KMS-11 (cell line): ENCODE results near the gene P2RX5.

Experiments used
- H2AFZ ChIP-seq: fragments of 200-600 bp; sonication (generic); 2 replicates; pipeline ENCODE4 v1.6.1; 2016; ENCODE audit warnings: antibody characterized with exemption, mixed run types, low read depth
- H3K27ac ChIP-seq: fragments of 200-600 bp; sonication (generic); 2 replicates; pipeline ENCODE4 v1.6.1; 2016; ENCODE audit warnings: mild to moderate bottlenecking, mixed run types
- H3K27me3 ChIP-seq: fragments of 200-600 bp; sonication (generic); 2 replicates; pipeline ENCODE4 v1.6.1; 2017; ENCODE audit warnings: mild to moderate bottlenecking, low read depth, mixed run types, moderate library complexity; ENCODE audit not compliant: insufficient read depth
- H3K36me3 ChIP-seq: fragments of 200-600 bp; sonication (generic); 2 replicates; pipeline ENCODE4 v1.6.1; 2017; ENCODE audit warnings: mild to moderate bottlenecking, mixed run types; ENCODE audit not compliant: insufficient read depth
- H3K4me1 ChIP-seq: fragments of 200-600 bp; sonication (generic); 2 replicates; pipeline ENCODE4 v1.6.1; 2016; ENCODE audit warnings: mild to moderate bottlenecking, low read depth, mixed run types; ENCODE audit not compliant: poor library complexity, severe bottlenecking
- H3K4me2 ChIP-seq: fragments of 200-600 bp; sonication (generic); 2 replicates; pipeline ENCODE4 v1.7.0; 2016; ENCODE audit warnings: mild to moderate bottlenecking, mixed run types
- H3K4me3 ChIP-seq: fragments of 200-600 bp; sonication (generic); IDR thresholded peaks from 2 replicates; pipeline ENCODE4 v1.6.1; 2017; ENCODE audit warnings: low read depth, low read length, mixed read lengths; ENCODE audit not compliant: insufficient read depth
- H3K79me2 ChIP-seq: fragments of 200-600 bp; sonication (generic); 2 replicates; pipeline ENCODE4 v1.6.1; 2016; ENCODE audit warnings: low read depth, mixed run types; ENCODE audit not compliant: insufficient read depth
- H3K9ac ChIP-seq: fragments of 200-600 bp; sonication (generic); 2 replicates; pipeline ENCODE4 v1.6.1; 2016; ENCODE audit warnings: mild to moderate bottlenecking, mixed run types
- H4K20me1 ChIP-seq: fragments of 200-600 bp; sonication (generic); 2 replicates; pipeline ENCODE4 v1.6.1; 2016; ENCODE audit warnings: mild to moderate bottlenecking, mixed run types; ENCODE audit not compliant: insufficient read depth
- TF ChIP-seq, protein P1 (sequence below): fragments of 200-600 bp; sonication (generic); conservative IDR thresholded peaks from 2 replicates; pipeline ENCODE4 v1.6.1; 2017; ENCODE audit warnings: low read depth, mild to moderate bottlenecking, antibody characterized with exemption, low read length, moderate library complexity, mixed read lengths

P2RX5 gene

DNA sequence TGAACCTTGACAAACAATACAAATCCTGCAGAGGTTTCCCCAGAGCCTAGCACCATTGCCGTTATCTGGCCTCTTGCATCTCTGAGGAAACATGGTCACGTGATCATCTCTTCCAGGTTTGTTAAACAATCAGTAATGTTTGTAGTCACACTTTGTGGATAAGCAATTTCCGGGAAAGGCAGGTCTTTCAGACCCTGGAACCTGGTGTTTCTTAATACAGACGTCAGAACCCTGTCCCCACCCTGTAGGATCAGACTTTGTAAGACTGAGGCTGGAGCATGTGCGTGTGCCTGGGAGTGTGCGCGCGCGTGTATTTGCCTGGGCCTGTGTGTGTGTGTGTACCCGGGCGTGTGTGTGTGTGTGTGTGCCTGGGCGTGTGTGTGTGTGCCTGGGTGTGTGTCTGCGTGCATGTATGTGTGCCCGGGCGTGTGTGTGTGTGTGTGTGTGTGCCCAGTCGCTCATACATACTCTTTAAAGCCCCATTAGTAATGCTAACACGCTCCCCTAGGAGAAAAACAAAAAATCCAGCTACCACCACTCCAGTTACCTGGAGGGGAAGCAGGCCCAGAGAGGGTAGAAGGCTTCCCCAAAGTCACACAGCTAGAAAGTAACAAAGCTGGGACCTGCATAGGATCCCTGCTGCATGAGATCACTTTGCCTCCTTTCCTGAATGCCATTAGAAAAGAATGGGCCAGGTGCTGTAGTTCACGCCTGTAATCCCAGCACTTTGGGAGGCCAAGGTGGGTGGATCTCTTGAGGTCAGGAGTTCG, 54.1 kb downstream of the P2RX5 start:
- Histone ChIP-seq H3K36me3 (no peaks in the 10 kb centered on the region), H3K4me2 (no peak overlapping the region), H2AFZ (no peak overlapping the region), H3K79me2 (no peaks in the 10 kb centered on the region; the same call in 1 of the 2 replicates), H3K27me3 (no peaks in the 10 kb centered on the region), H3K4me3 (no peak overlapping the region), H3K27ac (no peak overlapping the region), H3K9ac (no peak overlapping the region), H4K20me1 (no peaks in the 10 kb centered on the region), H3K4me1 (peaks cover 34% of the 10 kb centered on the region)
- TF ChIP-seq, protein P1, sequence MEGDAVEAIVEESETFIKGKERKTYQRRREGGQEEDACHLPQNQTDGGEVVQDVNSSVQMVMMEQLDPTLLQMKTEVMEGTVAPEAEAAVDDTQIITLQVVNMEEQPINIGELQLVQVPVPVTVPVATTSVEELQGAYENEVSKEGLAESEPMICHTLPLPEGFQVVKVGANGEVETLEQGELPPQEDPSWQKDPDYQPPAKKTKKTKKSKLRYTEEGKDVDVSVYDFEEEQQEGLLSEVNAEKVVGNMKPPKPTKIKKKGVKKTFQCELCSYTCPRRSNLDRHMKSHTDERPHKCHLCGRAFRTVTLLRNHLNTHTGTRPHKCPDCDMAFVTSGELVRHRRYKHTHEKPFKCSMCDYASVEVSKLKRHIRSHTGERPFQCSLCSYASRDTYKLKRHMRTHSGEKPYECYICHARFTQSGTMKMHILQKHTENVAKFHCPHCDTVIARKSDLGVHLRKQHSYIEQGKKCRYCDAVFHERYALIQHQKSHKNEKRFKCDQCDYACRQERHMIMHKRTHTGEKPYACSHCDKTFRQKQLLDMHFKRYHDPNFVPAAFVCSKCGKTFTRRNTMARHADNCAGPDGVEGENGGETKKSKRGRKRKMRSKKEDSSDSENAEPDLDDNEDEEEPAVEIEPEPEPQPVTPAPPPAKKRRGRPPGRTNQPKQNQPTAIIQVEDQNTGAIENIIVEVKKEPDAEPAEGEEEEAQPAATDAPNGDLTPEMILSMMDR: no peak

DNA sequence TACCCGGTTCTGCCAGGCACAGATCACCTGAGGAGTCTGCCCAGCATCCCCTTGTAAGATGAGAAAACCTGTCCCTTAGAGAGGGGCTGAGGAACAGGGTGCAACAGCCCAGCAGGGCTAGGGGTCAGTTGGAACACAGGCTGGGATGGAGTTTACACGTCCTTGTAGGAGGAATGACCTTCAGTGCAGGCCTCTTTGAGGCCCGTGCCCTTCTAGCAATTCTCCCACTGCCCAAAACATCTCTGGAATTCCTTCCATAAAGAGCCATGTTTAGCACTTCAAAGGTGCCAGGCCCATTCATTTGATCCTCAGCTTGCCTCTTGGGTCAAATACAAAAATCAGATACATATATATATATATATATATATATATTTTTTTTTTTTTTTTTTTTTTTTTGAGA, 54.9 kb downstream of the P2RX5 start:
- peak overlapping the region; percentile 97 for H3K27ac ChIP-seq
- no peak overlapping the region for H2AFZ ChIP-seq
- H3K36me3 ChIP-seq: no peaks in the 10 kb centered on the region
- H3K4me2 ChIP-seq: peak overlapping the region; percentile 71
- no peak overlapping the region for H3K4me3 ChIP-seq
- H3K79me2 ChIP-seq: no peaks in the 10 kb centered on the region; the same call in 1 of the 2 replicates
- H4K20me1 ChIP-seq: no peaks in the 10 kb centered on the region
- H3K4me1 ChIP-seq: peaks cover 34% of the 10 kb centered on the region
- TF ChIP-seq, protein P1: no peak
- H3K9ac ChIP-seq: peak overlapping the region; percentile 66; the same call in 1 of the 2 replicates
- no peaks in the 10 kb centered on the region for H3K27me3 ChIP-seq

DNA sequence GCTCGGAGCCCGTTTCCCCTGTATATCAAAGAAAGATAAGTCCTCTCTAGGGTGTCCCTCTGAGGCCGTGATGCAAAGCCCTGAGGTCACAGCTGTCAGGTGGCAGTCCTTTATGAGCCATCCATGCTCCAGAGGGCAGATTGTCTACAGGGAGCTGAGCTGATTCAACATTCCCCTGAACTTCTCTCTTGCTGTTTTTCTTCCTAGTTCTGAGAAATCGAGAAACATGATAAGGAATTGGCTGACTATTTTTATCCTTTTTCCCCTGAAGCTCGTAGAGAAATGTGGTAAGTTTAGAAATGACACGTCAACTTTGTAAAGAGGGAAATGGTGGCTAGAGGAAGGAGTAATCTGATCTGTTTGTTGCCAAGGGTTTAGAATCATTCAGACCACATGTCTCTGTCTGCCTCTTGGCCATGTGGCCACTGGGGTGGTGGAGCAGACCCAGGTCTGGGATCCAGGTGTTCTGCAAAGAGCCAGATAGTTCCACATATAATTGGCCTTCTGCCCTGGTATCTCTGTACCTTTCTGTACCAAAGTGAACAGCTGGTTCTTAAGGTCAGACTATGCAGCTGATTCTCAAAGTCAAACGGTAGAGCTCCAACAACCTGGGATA, 55.9 kb downstream of the P2RX5 start:
- H3K4me1 ChIP-seq: peaks cover 34% of the 10 kb centered on the region
- H4K20me1 ChIP-seq: no peaks in the 10 kb centered on the region
- TF ChIP-seq, protein P1: no peak
- no peaks in the 10 kb centered on the region for H3K27me3 ChIP-seq
- no peak overlapping the region for H3K4me3 ChIP-seq
- H3K27ac ChIP-seq: peak overlapping the region; percentile 97
- H3K79me2 ChIP-seq: no peaks in the 10 kb centered on the region; the same call in 1 of the 2 replicates
- peak overlapping the region; percentile 71 for H3K4me2 ChIP-seq
- H3K36me3 ChIP-seq: no peaks in the 10 kb centered on the region
- H3K9ac ChIP-seq: peak overlapping the region; percentile 66
- H2AFZ ChIP-seq: peak overlapping the region; percentile 60

DNA sequence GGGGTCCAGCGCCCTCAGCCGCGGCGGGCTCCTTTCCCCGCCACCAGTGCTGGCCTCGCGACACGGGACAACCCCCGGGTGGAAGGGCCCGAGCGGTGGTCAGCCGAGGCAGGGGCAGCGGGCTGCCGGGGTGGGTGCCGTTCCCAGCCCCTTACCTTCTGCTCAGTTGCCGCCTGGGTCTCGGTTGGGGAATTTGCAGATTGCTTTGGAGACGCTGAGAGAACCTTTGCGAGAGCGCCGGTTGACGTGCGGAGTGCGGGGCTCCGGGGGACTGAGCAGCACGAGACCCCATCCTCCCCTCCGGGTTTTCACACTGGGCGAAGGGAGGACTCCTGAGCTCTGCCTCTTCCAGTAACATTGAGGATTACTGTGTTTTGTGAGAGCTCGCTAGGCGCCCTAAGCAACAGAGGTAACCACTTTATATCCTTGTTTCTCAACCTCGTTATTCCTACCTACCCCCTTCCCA, 59.0 kb downstream of the P2RX5 start:
- H3K4me2 ChIP-seq: peak overlapping the region; percentile 54
- no peaks in the 10 kb centered on the region for H3K36me3 ChIP-seq
- peaks cover 34% of the 10 kb centered on the region for H3K4me1 ChIP-seq
- TF ChIP-seq, protein P1: no peak
- no peak overlapping the region for H3K4me3 ChIP-seq
- H3K79me2 ChIP-seq: no peaks in the 10 kb centered on the region; the same call in 1 of the 2 replicates
- peak overlapping the region; percentile 57 for H2AFZ ChIP-seq
- H4K20me1 ChIP-seq: no peaks in the 10 kb centered on the region
- H3K27me3 ChIP-seq: no peaks in the 10 kb centered on the region
- peak overlapping the region; percentile 54; the same call in 1 of the 2 replicates for H3K27ac ChIP-seq
- peak overlapping the region; percentile 53; the same call in 1 of the 2 replicates for H3K9ac ChIP-seq
